AG09319 (cell line): Measurements from ENCODE around the gene ERCC6L.

ENCODE experiments used
- DNase-seq: peaks from one replicate; pipeline ENCODE4 v3.0.0-alpha.2; 2010; ENCODE audit warnings: low read depth; ENCODE audit errors: extremely low read depth
- CTCF ChIP-seq: IDR thresholded peaks from 2 replicates; pipeline ENCODE4 v1.5.1; 2011; ENCODE audit warnings: low read depth, mild to moderate bottlenecking, inconsistent platforms, low read length, moderate library complexity

ERCC6L gene

GRCh38 chrX:72158773-72159172 lies 80.1 kb downstream of the ERCC6L start:
- DNase-seq: no peak
- no peak for TF ChIP-seq CTCF
